Hematopoietic multipotent progenitor cell treated with erythropoietin and hydrocortisone succinate and interleukin-3 and kit ligand, for 15 days (in vitro differentiated cells): ENCODE data around the gene UGT2A3.
"Not testable (repeated sequence)": the region's sequence is repeated elsewhere in the genome, so short reads cannot be mapped to it uniquely, and the experiment has no call there.

Experiments used
- DNase-seq: peaks from one replicate; pipeline ENCODE4 v3.0.0-alpha.2; 2015; ENCODE audit warnings: low spot score

UGT2A3 gene

GRCh38 chr4:68951078-68951805 lies at the start of gene UGT2A3:
UGT2A3 (minus strand) TSS chr4:68951804; CDS start chr4:68951760, 44 bp downstream.
- no peak for DNase-seq

- no peak for DNase-seq
These were observed 45.4 kb upstream of the UGT2A3 start for GRCh38 chr4:68997040-68997439.

- DNase-seq: no peak
These were observed 43.7 kb upstream of the UGT2A3 start for GRCh38 chr4:68995292-68995691.

- DNase-seq: no peak
These were observed 35.4 kb upstream of the UGT2A3 start for GRCh38 chr4:68987007-68987406.

GRCh38 chr4:68985442-68985841 lies 33.8 kb upstream of the UGT2A3 start:
- DNase-seq: no peak

GRCh38 chr4:68984947-68985346 lies 33.3 kb upstream of the UGT2A3 start:
- no peak for DNase-seq

GRCh38 chr4:68963374-68963773 lies 11.8 kb upstream of the UGT2A3 start:
- no peak for DNase-seq

GRCh38 chr4:68962868-68963267 lies 11.3 kb upstream of the UGT2A3 start:
- DNase-seq: no peak

- DNase-seq: no peak
These were observed 8.9 kb upstream of the UGT2A3 start for GRCh38 chr4:68960294-68961163.

- not testable (repeated sequence) for DNase-seq
These were observed 7.5 kb upstream of the UGT2A3 start for GRCh38 chr4:68959085-68959484.

- no peak for DNase-seq
These were observed 2.5 kb upstream of the UGT2A3 start for GRCh38 chr4:68954126-68954525.

GRCh38 chr4:68953056-68953596 lies 1.5 kb upstream of the UGT2A3 start:
- no peak for DNase-seq

- no peak for DNase-seq
These were observed 392 bp upstream of the UGT2A3 start for GRCh38 chr4:68951806-68952585.

GRCh38 chr4:68950033-68950432 lies 1.6 kb downstream of the UGT2A3 start:
- no peak for DNase-seq

GRCh38 chr4:68948985-68949384 lies 2.6 kb downstream of the UGT2A3 start:
- DNase-seq: no peak

- no peak for DNase-seq
These were observed 3.4 kb downstream of the UGT2A3 start for GRCh38 chr4:68948044-68948743.

- no peak for DNase-seq
These were observed 22.4 kb downstream of the UGT2A3 start for GRCh38 chr4:68929076-68929737.

- DNase-seq: no peak
These were observed 24.4 kb downstream of the UGT2A3 start for GRCh38 chr4:68927165-68927564.

- DNase-seq: not testable (repeated sequence)
These were observed 29.4 kb downstream of the UGT2A3 start for GRCh38 chr4:68922202-68922601.

- no peak for DNase-seq
These were observed 30.6 kb downstream of the UGT2A3 start for GRCh38 chr4:68921051-68921450.

- DNase-seq: no peak
These were observed 34.6 kb downstream of the UGT2A3 start for GRCh38 chr4:68917016-68917415.
